ENCODE results near the gene NGRN.

The NGRN gene

GRCh38 chr15:90318591-90318990, 53.1 kb downstream of the NGRN start:
- DNase-seq (ENCODE audit: low spot score), result no peak

DNA sequence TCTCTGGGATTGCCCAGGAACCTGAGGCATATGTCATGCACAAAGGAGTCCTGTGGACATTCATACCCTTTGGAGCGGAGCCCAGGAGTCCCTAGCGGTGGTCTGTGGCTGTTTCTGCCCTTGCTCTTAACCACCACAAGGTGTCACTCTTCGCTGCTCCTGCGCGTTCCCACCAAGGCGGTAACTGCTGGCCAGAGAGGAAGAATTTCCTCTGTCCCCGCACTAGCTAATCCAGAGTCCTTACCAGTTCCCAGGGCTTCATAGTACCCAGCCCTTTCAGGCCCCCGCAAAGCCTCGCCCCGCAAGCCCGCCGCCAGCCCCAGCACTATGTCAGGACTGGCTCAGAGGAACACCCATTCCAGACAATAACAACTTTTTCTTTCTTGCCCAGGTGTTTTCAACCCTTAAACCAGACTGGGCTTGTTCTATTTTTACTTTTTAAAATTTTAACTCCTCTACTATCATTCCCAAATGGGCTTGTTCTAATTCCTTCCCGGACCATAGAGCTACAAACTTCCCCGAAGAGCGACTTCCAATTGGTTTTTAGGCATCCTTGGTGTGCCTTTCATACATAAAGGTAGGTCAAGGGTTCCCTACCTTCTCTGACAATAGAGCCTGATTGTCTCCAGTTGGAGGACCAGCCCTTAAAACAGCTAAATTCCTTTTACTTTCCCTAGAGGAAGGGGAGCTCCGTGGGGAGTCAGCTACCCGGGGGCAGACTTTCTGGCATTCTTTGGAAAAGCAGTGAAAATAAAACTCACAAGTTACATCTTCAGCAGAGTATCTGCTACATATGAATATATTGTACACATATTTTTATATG, 54.8 kb downstream of the NGRN start:
- peak; percentile 89 for DNase-seq (ENCODE audit: low spot score)

GRCh38 chr15:90320885-90321278, 55.4 kb downstream of the NGRN start:
- DNase-seq (ENCODE audit: low spot score), result no peak
